ENCODE data around the gene SLC4A3.

GRCh38 chr2:219688560-219689445 is 61.4 kb downstream of the SLC4A3 start:
- no peak for TF ChIP-seq CTCF (IDR thresholded peaks at IDR 0.05)
- no peak for TF ChIP-seq POLR2A (IDR thresholded peaks at IDR 0.05)

Measured in lower leg skin (tissue), 3 donors.